ENCODE data around the gene ZNF107. TPM values are rescaled to one million over a fixed set of nuclear protein-coding genes. Genes with fewer than 3 reads are reported as not detected.

ZNF107 gene
- total RNA-seq, 1 donor from 2014 or later: 0.85 TPM

- Histone ChIP-seq H3K27ac (no peak overlapping the region), H3K4me3 (no peak overlapping the region), H3K9me3 (no peaks in the 10 kb centered on the region), H3K27me3 (no peaks in the 10 kb centered on the region), H3K36me3 (no peaks in the 10 kb centered on the region), H3K4me1 (peaks cover 0 to 5% of the 10 kb centered on the region in 2 donors)
- TF ChIP-seq, protein P1, sequence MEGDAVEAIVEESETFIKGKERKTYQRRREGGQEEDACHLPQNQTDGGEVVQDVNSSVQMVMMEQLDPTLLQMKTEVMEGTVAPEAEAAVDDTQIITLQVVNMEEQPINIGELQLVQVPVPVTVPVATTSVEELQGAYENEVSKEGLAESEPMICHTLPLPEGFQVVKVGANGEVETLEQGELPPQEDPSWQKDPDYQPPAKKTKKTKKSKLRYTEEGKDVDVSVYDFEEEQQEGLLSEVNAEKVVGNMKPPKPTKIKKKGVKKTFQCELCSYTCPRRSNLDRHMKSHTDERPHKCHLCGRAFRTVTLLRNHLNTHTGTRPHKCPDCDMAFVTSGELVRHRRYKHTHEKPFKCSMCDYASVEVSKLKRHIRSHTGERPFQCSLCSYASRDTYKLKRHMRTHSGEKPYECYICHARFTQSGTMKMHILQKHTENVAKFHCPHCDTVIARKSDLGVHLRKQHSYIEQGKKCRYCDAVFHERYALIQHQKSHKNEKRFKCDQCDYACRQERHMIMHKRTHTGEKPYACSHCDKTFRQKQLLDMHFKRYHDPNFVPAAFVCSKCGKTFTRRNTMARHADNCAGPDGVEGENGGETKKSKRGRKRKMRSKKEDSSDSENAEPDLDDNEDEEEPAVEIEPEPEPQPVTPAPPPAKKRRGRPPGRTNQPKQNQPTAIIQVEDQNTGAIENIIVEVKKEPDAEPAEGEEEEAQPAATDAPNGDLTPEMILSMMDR (IDR thresholded peaks at IDR 0.05): no peak
- intact Hi-C loops (cut with DNase I): no loop called here
- DNase-seq (ENCODE audit: low spot score in 2 of 2): no peak
Observed at GRCh38 chr7:64747802-64748201, 81.9 kb downstream of the ZNF107 start.

DNA sequence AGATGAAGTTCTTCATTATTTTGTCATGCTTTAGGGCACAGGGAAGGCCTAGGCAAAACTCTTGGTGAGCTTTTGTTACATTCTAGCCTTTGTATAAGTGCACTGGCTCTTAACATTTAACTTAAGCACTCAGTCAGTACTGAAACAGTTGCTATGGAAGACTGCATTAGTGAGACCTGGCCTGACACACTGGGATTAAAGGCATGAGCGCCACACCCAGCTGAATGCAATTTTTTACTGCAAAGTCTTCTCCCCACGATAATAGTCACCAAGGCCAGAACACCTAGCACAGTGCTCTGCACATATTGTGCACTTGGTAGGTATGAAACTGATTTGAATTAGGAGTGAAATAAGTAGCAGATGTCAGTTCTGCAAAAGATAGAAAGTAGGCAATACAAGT, 87.1 kb downstream of the ZNF107 start:
- Histone ChIP-seq H3K9me3 (no peaks in the 10 kb centered on the region), H3K27me3 (no peaks in the 10 kb centered on the region), H3K36me3 (no peaks in the 10 kb centered on the region), H3K27ac (no peak overlapping the region), H3K4me3 (no peak overlapping the region), H3K4me1 (no peaks in the 10 kb centered on the region)
- TF ChIP-seq, protein P1 (IDR thresholded peaks at IDR 0.05): no peak
- no peak for DNase-seq (ENCODE audit: low spot score in 2 of 2)
- intact Hi-C loops (cut with DNase I): no loop called here

DNA sequence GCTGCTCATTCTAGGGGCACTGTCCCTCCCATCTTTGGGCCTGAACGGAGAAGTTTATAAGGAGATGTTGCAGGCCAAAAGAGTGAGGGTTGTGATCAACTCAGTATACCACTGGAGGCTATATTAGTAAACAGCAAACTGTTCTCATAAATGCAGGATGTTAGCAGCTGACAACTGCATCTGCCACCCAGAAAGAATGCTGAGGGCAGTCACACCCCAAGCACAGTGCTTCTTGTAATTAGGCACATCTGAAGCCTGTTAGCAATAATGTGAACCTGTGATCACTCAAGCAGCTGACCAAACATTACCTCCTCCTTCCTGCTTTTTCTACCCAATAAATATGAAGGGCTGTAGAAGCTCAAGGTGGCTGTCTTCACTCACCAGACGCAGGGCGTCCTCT, 89.9 kb downstream of the ZNF107 start:
- Histone ChIP-seq H3K36me3 (no peaks in the 10 kb centered on the region), H3K4me1 (no peaks in the 10 kb centered on the region), H3K27ac (no peak overlapping the region), H3K9me3 (no peaks in the 10 kb centered on the region), H3K4me3 (no peak overlapping the region), H3K27me3 (no peaks in the 10 kb centered on the region)
- DNase-seq (ENCODE audit: low spot score in 2 of 2): no peak
- TF ChIP-seq, protein P1 (IDR thresholded peaks at IDR 0.05): no peak
- intact Hi-C loops (cut with DNase I): no loop called here

DNA sequence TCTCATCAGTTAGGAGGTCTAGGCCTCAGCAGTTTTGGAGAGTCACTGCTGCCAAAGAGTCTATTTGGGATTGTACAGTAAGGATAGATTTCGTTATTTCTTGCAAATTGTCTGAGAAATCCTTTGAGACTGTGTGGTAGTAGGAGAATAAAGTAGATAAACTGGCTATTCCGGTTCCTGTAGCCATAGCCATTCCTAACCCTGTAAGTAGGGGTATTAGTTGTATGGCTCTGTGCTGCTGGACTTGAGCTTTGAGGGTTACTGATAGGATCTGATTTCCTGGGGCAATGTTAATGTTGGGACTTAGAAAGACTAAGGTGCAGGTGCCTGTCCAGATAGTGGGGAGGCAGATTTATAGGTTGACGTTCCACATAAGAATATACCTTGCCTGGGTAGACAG, 92.2 kb downstream of the ZNF107 start:
- TF ChIP-seq, protein P1 (IDR thresholded peaks at IDR 0.05): no peak

More for the DNA sequence above, 92.2 kb downstream of the ZNF107 start:
- H3K9me3 ChIP-seq: no peaks in the 10 kb centered on the region
- H3K27me3 ChIP-seq: no peaks in the 10 kb centered on the region
- H3K27ac ChIP-seq: no peak overlapping the region
- DNase-seq (ENCODE audit: low spot score in 2 of 2): no peak
- H3K36me3 ChIP-seq: no peaks in the 10 kb centered on the region
- H3K4me3 ChIP-seq: no peak overlapping the region
- intact Hi-C loops (cut with DNase I): no loop called here
- no peaks in the 10 kb centered on the region for H3K4me1 ChIP-seq

Other genes with a start within 250 kb of the ZNF107 start
- gene ZNF680, start 103.1 kb upstream of the ZNF107 start, total RNA-seq: 11.0 TPM
- 2.0 TPM for gene ZNF138, start 128.3 kb downstream of the ZNF107 start, total RNA-seq
- 1.7 TPM for gene ZNF273, start 237.1 kb downstream of the ZNF107 start, total RNA-seq

Data from ascending aorta (tissue), 2 donors.